RWPE2 (cell line): ENCODE measurements around the gene HOXB5.

Source experiments
- ATAC-seq: fragments of 200-7000 bp; cut with Tn5 transposase; 3 replicates; pipeline ENCODE4 v1.9.1; 2021; ENCODE audit warnings: low read depth
- DNase-seq: peaks from one replicate; pipeline ENCODE4 v3.0.0-alpha.2; 2020; ENCODE audit warnings: low spot score
- H3K27ac ChIP-seq: fragments of 450-650 bp; 2 replicates; pipeline ENCODE4 v1.5.1; 2017; ENCODE audit warnings: mild to moderate bottlenecking; ENCODE audit not compliant: poor library complexity, severe bottlenecking
- H3K27me3 ChIP-seq: fragments of 250-450 bp; sonication (Bioruptor Pico); 2 replicates; pipeline ENCODE4 v1.5.1; 2021; ENCODE audit warnings: mild to moderate bottlenecking, moderate library complexity; ENCODE audit not compliant: insufficient read depth, poor library complexity, severe bottlenecking
- H3K36me3 ChIP-seq: fragments of 250-450 bp; sonication (Bioruptor Pico); 2 replicates; pipeline ENCODE4 v1.5.1; 2020; ENCODE audit warnings: low read depth, mild to moderate bottlenecking, moderate library complexity
- H3K4me1 ChIP-seq: fragments of 250-450 bp; sonication (Bioruptor Pico); 2 replicates; pipeline ENCODE4 v1.5.1; 2021; ENCODE audit warnings: mild to moderate bottlenecking, moderate library complexity; ENCODE audit not compliant: insufficient read depth, poor library complexity, severe bottlenecking
- H3K4me3 ChIP-seq: fragments of 250-450 bp; sonication (Bioruptor Pico); 2 replicates; pipeline ENCODE4 v1.5.1; 2021; ENCODE audit warnings: mild to moderate bottlenecking, moderate library complexity; ENCODE audit not compliant: severe bottlenecking
- H3K9me3 ChIP-seq: fragments of 250-450 bp; sonication (Bioruptor Pico); 2 replicates; pipeline ENCODE4 v1.5.1; 2021; ENCODE audit warnings: mild to moderate bottlenecking, moderate library complexity; ENCODE audit not compliant: severe bottlenecking
- CTCF ChIP-seq: fragments of 450-650 bp; IDR thresholded peaks from one replicate; pipeline ENCODE4 v1.5.1; 2017; ENCODE audit warnings: mild to moderate bottlenecking, moderate library complexity; ENCODE audit not compliant: poor library complexity, severe bottlenecking

The HOXB5 gene

GRCh38 chr17:48609033-48609432, 15.5 kb upstream of the HOXB5 start:
- peaks cover 5% of the 10 kb centered on the region for H3K27me3 ChIP-seq
- ATAC-seq = no peak
- H3K36me3 ChIP-seq = no peaks in the 10 kb centered on the region
- H3K27ac ChIP-seq = no peak overlapping the region
- no peak for TF ChIP-seq CTCF
- peaks cover 12% of the 10 kb centered on the region for H3K4me1 ChIP-seq
- DNase-seq = no peak
- no peaks in the 10 kb centered on the region for H3K9me3 ChIP-seq
- H3K4me3 ChIP-seq = no peak overlapping the region

- no peaks in the 10 kb centered on the region for H3K36me3 ChIP-seq
- no peak for ATAC-seq
- no peak overlapping the region for H3K27ac ChIP-seq
- H3K9me3 ChIP-seq = no peaks in the 10 kb centered on the region
- no peaks in the 10 kb centered on the region for H3K27me3 ChIP-seq
- peaks cover 12% of the 10 kb centered on the region for H3K4me1 ChIP-seq
- H3K4me3 ChIP-seq = no peak overlapping the region
- no peak for TF ChIP-seq CTCF
- DNase-seq = no peak
These were observed 14.9 kb upstream of the HOXB5 start for GRCh38 chr17:48608494-48608834.

GRCh38 chr17:48606892-48607614, 13.5 kb upstream of the HOXB5 start:
- ATAC-seq (no peak), DNase-seq (no peak)
- Histone ChIP-seq H3K9me3 (no peaks in the 10 kb centered on the region), H3K27ac (no peak overlapping the region), H3K36me3 (no peaks in the 10 kb centered on the region), H3K4me3 (no peak overlapping the region), H3K4me1 (peaks cover 12% of the 10 kb centered on the region), H3K27me3 (no peaks in the 10 kb centered on the region)
- TF ChIP-seq CTCF = no peak

- no peak overlapping the region for H3K4me3 ChIP-seq
- no peak overlapping the region for H3K27ac ChIP-seq
These were observed 12.7 kb upstream of the HOXB5 start for GRCh38 chr17:48605991-48606891.

More at GRCh38 chr17:48605991-48606891, 12.7 kb upstream of the HOXB5 start:
- H3K27me3 ChIP-seq = no peaks in the 10 kb centered on the region
- no peak for TF ChIP-seq CTCF
- H3K4me1 ChIP-seq = peaks cover 18% of the 10 kb centered on the region
- no peak for ATAC-seq
- no peak for DNase-seq
- no peaks in the 10 kb centered on the region for H3K36me3 ChIP-seq
- H3K9me3 ChIP-seq = no peaks in the 10 kb centered on the region
